HUES48 (cell line): ENCODE data around the gene MYO10.
"Not testable (repeated sequence)": the region's sequence is repeated elsewhere in the genome, so short reads cannot be mapped to it uniquely, and the experiment has no call there.

ENCODE experiments used
- H3K27ac ChIP-seq: one replicate; pipeline ENCODE4 v1.7.0; 2013; ENCODE audit warnings: low read depth, low read length, inconsistent platforms
- H3K27me3 ChIP-seq: 2 replicates; pipeline ENCODE4 v1.6.1; 2013; ENCODE audit warnings: mild to moderate bottlenecking, low read length; ENCODE audit not compliant: control insufficient read depth, insufficient read depth
- H3K36me3 ChIP-seq: 2 replicates; pipeline ENCODE4 v1.6.1; 2013; ENCODE audit warnings: low read length; ENCODE audit not compliant: control insufficient read depth, insufficient read depth
- H3K4me1 ChIP-seq: 2 replicates; pipeline ENCODE4 v1.6.1; 2013; ENCODE audit warnings: mild to moderate bottlenecking, low read length; ENCODE audit not compliant: control insufficient read depth, insufficient read depth
- H3K4me3 ChIP-seq: 2 replicates; pipeline ENCODE4 v1.5.1; 2013; ENCODE audit warnings: mild to moderate bottlenecking, low read depth, low read length
- H3K9ac ChIP-seq: 2 replicates; pipeline ENCODE4 v1.6.1; 2013; ENCODE audit warnings: mild to moderate bottlenecking, low read depth, low read length, moderate library complexity
- H3K9me3 ChIP-seq: 2 replicates; pipeline ENCODE4 v1.6.1; 2013; ENCODE audit warnings: low read length; ENCODE audit not compliant: control insufficient read depth, insufficient read depth

MYO10 gene

GRCh38 chr5:16780325-16780724 is 155.8 kb downstream of the MYO10 start:
- Histone ChIP-seq H3K36me3 (peaks cover 15% of the 10 kb centered on the region), H3K27me3 (no peaks in the 10 kb centered on the region), H3K4me1 (peaks cover 15% of the 10 kb centered on the region), H3K9ac (no peak overlapping the region), H3K9me3 (no peaks in the 10 kb centered on the region), H3K27ac (no peak overlapping the region), H3K4me3 (no peak overlapping the region)

GRCh38 chr5:16777432-16777831 is 158.7 kb downstream of the MYO10 start:
- no peak overlapping the region for H3K27ac ChIP-seq
- peaks cover 20% of the 10 kb centered on the region for H3K4me1 ChIP-seq
- H3K4me3 ChIP-seq, result no peak overlapping the region
- H3K9ac ChIP-seq, result no peak overlapping the region
- peaks cover 15% of the 10 kb centered on the region for H3K36me3 ChIP-seq
- H3K9me3 ChIP-seq, result no peaks in the 10 kb centered on the region
- no peaks in the 10 kb centered on the region for H3K27me3 ChIP-seq

GRCh38 chr5:16776611-16777251 is 159.4 kb downstream of the MYO10 start:
- no peaks in the 10 kb centered on the region for H3K9me3 ChIP-seq
- H3K27me3 ChIP-seq, result no peaks in the 10 kb centered on the region
- H3K4me3 ChIP-seq, result no peak overlapping the region
- peaks cover 20% of the 10 kb centered on the region for H3K4me1 ChIP-seq
- no peak overlapping the region for H3K9ac ChIP-seq
- no peak overlapping the region for H3K27ac ChIP-seq
- H3K36me3 ChIP-seq, result peaks cover 15% of the 10 kb centered on the region

GRCh38 chr5:16774806-16775205 is 161.3 kb downstream of the MYO10 start:
- Histone ChIP-seq H3K9ac (no peak overlapping the region), H3K4me3 (no peak overlapping the region), H3K27ac (no peak overlapping the region), H3K4me1 (peaks cover 20% of the 10 kb centered on the region), H3K36me3 (peaks cover 8% of the 10 kb centered on the region), H3K9me3 (no peaks in the 10 kb centered on the region), H3K27me3 (no peaks in the 10 kb centered on the region)

GRCh38 chr5:16773991-16774390 is 162.1 kb downstream of the MYO10 start:
- H3K27me3 ChIP-seq, result no peaks in the 10 kb centered on the region
- H3K36me3 ChIP-seq, result peaks cover 3% of the 10 kb centered on the region
- no peaks in the 10 kb centered on the region for H3K9me3 ChIP-seq
- no peak overlapping the region for H3K9ac ChIP-seq
- H3K27ac ChIP-seq, result no peak overlapping the region
- no peak overlapping the region for H3K4me3 ChIP-seq
- H3K4me1 ChIP-seq, result peaks cover 20% of the 10 kb centered on the region

- peaks cover 7% of the 10 kb centered on the region; the same call in 1 of the 2 replicates for H3K36me3 ChIP-seq
- H3K9ac ChIP-seq, result no peak overlapping the region
- H3K9me3 ChIP-seq, result no peaks in the 10 kb centered on the region
- no peak overlapping the region for H3K27ac ChIP-seq
- H3K4me3 ChIP-seq, result no peak overlapping the region
- H3K4me1 ChIP-seq, result peaks cover 20% of the 10 kb centered on the region
- H3K27me3 ChIP-seq, result no peaks in the 10 kb centered on the region
These were observed 163.5 kb downstream of the MYO10 start for GRCh38 chr5:16772556-16772955.

GRCh38 chr5:16768184-16768583 is 167.9 kb downstream of the MYO10 start:
- H3K36me3 ChIP-seq, result peaks cover 30% of the 10 kb centered on the region
- peaks cover 6% of the 10 kb centered on the region; the same call in 1 of the 2 replicates for H3K4me1 ChIP-seq
- H3K4me3 ChIP-seq, result no peak overlapping the region
- H3K9me3 ChIP-seq, result no peaks in the 10 kb centered on the region
- no peak overlapping the region for H3K27ac ChIP-seq
- no peak overlapping the region for H3K9ac ChIP-seq
- H3K27me3 ChIP-seq, result no peaks in the 10 kb centered on the region

- Histone ChIP-seq H3K36me3 (peaks cover 59% of the 10 kb centered on the region), H3K27me3 (no peaks in the 10 kb centered on the region), H3K9ac (no peak overlapping the region), H3K9me3 (no peaks in the 10 kb centered on the region), H3K27ac (no peak overlapping the region), H3K4me1 (peaks cover 7% of the 10 kb centered on the region; the same call in 1 of the 2 replicates), H3K4me3 (no peak overlapping the region)
These were observed 172.9 kb downstream of the MYO10 start for GRCh38 chr5:16763211-16763610.

GRCh38 chr5:16759147-16759773 is 176.8 kb downstream of the MYO10 start:
- Histone ChIP-seq H3K27ac (no peak overlapping the region), H3K9me3 (no peaks in the 10 kb centered on the region), H3K9ac (no peak overlapping the region), H3K4me1 (peaks cover 10% of the 10 kb centered on the region), H3K36me3 (peaks cover 56% of the 10 kb centered on the region), H3K27me3 (no peaks in the 10 kb centered on the region), H3K4me3 (no peak overlapping the region)

GRCh38 chr5:16757989-16758501 is 178.0 kb downstream of the MYO10 start:
- Histone ChIP-seq H3K27me3 (no peaks in the 10 kb centered on the region), H3K9me3 (no peaks in the 10 kb centered on the region), H3K4me1 (peaks cover 17% of the 10 kb centered on the region), H3K27ac (no peak overlapping the region), H3K4me3 (no peak overlapping the region), H3K9ac (no peak overlapping the region), H3K36me3 (peaks cover 45% of the 10 kb centered on the region)

GRCh38 chr5:16757577-16757976 is 178.5 kb downstream of the MYO10 start:
- not testable (repeated sequence) for H3K9ac ChIP-seq, H3K4me3 ChIP-seq
- peaks cover 40% of the 10 kb centered on the region for H3K36me3 ChIP-seq

More at GRCh38 chr5:16757577-16757976, 178.5 kb downstream of the MYO10 start:
- H3K27ac ChIP-seq, H3K9me3 ChIP-seq, H3K27me3 ChIP-seq: not testable (repeated sequence)
- peaks cover 17% of the 10 kb centered on the region for H3K4me1 ChIP-seq
